ENCODE measurements around the gene ALPL.
A peak's percentile ranks its signal among the peaks of the same experiment; 100 is the strongest.

Gene ALPL

GRCh38 chr1:21621761-21622436 lies 112.7 kb downstream of the ALPL start:
- no peak for DNase-seq

- peak; percentile 21 for DNase-seq
Measured at GRCh38 chr1:21622466-21623315, 113.5 kb downstream of the ALPL start.

- DNase-seq, result no peak
Measured at GRCh38 chr1:21623410-21623961, 114.3 kb downstream of the ALPL start.

- DNase-seq, result no peak
Measured at GRCh38 chr1:21624571-21625389, 115.6 kb downstream of the ALPL start.

GRCh38 chr1:21625390-21626190 lies 116.4 kb downstream of the ALPL start:
- DNase-seq, result no peak

GRCh38 chr1:21626921-21627339 lies 117.7 kb downstream of the ALPL start:
- no peak for DNase-seq

Data from activated T-cell treated with anti-CD3 and anti-CD28 coated beads for 4 hours (primary cell).